Nephron (organoid): ENCODE data around the gene GCFC2.

Experiments
- H3K27ac Mint-ChIP-seq, 3 experiments: 2 replicates each; pipeline ENCODE4 v1.8.0; 2020; ENCODE audit warnings: mixed read lengths in 3 of 3, mild to moderate bottlenecking in 2 of 3, moderate library complexity in 1 of 3
- H3K27me3 Mint-ChIP-seq: 2 replicates; pipeline ENCODE4 v1.8.0; 2021; ENCODE audit warnings: low read depth, mild to moderate bottlenecking, moderate library complexity, mixed read lengths
- H3K36me3 Mint-ChIP-seq: 2 replicates; pipeline ENCODE4 v1.8.0; 2020; ENCODE audit warnings: low read depth, mixed read lengths
- H3K4me1 Mint-ChIP-seq: 2 replicates; pipeline ENCODE4 v1.8.0; 2020; ENCODE audit warnings: mixed read lengths
- H3K4me3 Mint-ChIP-seq, 3 experiments: 2 replicates each; pipeline ENCODE4 v1.8.0; 2020; ENCODE audit warnings: mild to moderate bottlenecking in 3 of 3, mixed read lengths in 3 of 3, moderate library complexity in 2 of 3
- H3K9me3 Mint-ChIP-seq: 2 replicates; pipeline ENCODE4 v1.8.0; 2020; ENCODE audit warnings: mixed read lengths
- CTCF ChIP-seq, 3 experiments: fragments of 200-600 bp; sonication (generic); IDR thresholded peaks; one replicate each; pipeline ENCODE4 v1.5.0; 2021; ENCODE audit warnings: antibody characterized with exemption in 3 of 3; ENCODE audit not compliant: unreplicated experiment in 3 of 3

Gene GCFC2

GRCh38 chr2:75621228-75621627, 89.5 kb downstream of the GCFC2 start:
- Mint-ChIP-seq H3K4me3 (no peak overlapping the region), H3K9me3 (peaks cover 5% of the 10 kb centered on the region), H3K4me1 (no peaks in the 10 kb centered on the region), H3K27ac (no peak overlapping the region), H3K27me3 (peaks cover 4% of the 10 kb centered on the region), H3K36me3 (no peaks in the 10 kb centered on the region)
- no peak for TF ChIP-seq CTCF (IDR thresholded peaks at IDR 0.05; ENCODE audit: unreplicated experiment in 3 of 3)

- Mint-ChIP-seq H3K27ac (no peak overlapping the region), H3K4me1 (no peaks in the 10 kb centered on the region), H3K36me3 (no peaks in the 10 kb centered on the region), H3K27me3 (peaks cover 4% of the 10 kb centered on the region), H3K4me3 (no peak overlapping the region), H3K9me3 (peaks cover 5% of the 10 kb centered on the region)
- no peak for TF ChIP-seq CTCF (IDR thresholded peaks at IDR 0.05; ENCODE audit: unreplicated experiment in 3 of 3)
Measured at GRCh38 chr2:75619956-75620740, 90.6 kb downstream of the GCFC2 start.

GRCh38 chr2:75616933-75617332, 93.8 kb downstream of the GCFC2 start:
- peaks cover 5% of the 10 kb centered on the region for H3K9me3 Mint-ChIP-seq
- no peak overlapping the region for H3K27ac Mint-ChIP-seq
- no peaks in the 10 kb centered on the region for H3K36me3 Mint-ChIP-seq
- no peaks in the 10 kb centered on the region for H3K4me1 Mint-ChIP-seq
- H3K4me3 Mint-ChIP-seq = no peak overlapping the region
- peaks cover 11% of the 10 kb centered on the region for H3K27me3 Mint-ChIP-seq
- no peak for TF ChIP-seq CTCF (IDR thresholded peaks at IDR 0.05; ENCODE audit: unreplicated experiment in 3 of 3)

DNA sequence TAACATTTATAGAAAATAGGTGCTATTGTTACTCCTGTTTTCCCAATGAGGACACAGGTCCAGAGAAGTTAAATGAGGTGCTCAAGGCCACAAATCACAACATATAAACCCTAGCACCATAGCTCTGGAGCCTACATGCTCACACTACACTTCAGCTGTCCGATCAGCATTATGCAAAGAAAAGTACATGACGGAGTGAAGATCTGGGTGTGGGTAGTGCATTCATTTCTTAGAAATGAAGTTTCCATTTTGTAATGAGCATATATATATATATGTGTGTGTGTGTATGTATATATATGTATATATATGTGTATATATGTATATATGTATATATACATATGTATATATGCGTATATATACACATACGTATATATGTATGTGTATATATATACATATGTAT, 94.3 kb downstream of the GCFC2 start:
- no peak for TF ChIP-seq CTCF (IDR thresholded peaks at IDR 0.05; ENCODE audit: unreplicated experiment in 3 of 3)
- no peak overlapping the region for H3K4me3 Mint-ChIP-seq
- H3K27ac Mint-ChIP-seq = no peak overlapping the region
- peaks cover 15% of the 10 kb centered on the region for H3K27me3 Mint-ChIP-seq
- H3K36me3 Mint-ChIP-seq = no peaks in the 10 kb centered on the region
- H3K4me1 Mint-ChIP-seq = no peaks in the 10 kb centered on the region
- H3K9me3 Mint-ChIP-seq = peaks cover 5% of the 10 kb centered on the region

- no peak overlapping the region for H3K4me3 Mint-ChIP-seq
- H3K36me3 Mint-ChIP-seq = no peaks in the 10 kb centered on the region
- H3K9me3 Mint-ChIP-seq = peaks cover 5% of the 10 kb centered on the region
- H3K27me3 Mint-ChIP-seq = peaks cover 13% of the 10 kb centered on the region
- no peak for TF ChIP-seq CTCF (IDR thresholded peaks at IDR 0.05; ENCODE audit: unreplicated experiment in 3 of 3)
- no peak overlapping the region for H3K27ac Mint-ChIP-seq
- peaks cover under 1% of the 10 kb centered on the region for H3K4me1 Mint-ChIP-seq
Measured at GRCh38 chr2:75614162-75614651, 96.5 kb downstream of the GCFC2 start.

- TF ChIP-seq CTCF (IDR thresholded peaks at IDR 0.05; ENCODE audit: unreplicated experiment in 3 of 3) = no peak
- Mint-ChIP-seq H3K4me1 (peaks cover 13% of the 10 kb centered on the region), H3K27me3 (peaks cover 18% of the 10 kb centered on the region), H3K36me3 (no peaks in the 10 kb centered on the region), H3K9me3 (peaks cover 5% of the 10 kb centered on the region), H3K4me3 (no peak overlapping the region), H3K27ac (no peak overlapping the region)
Measured at GRCh38 chr2:75612862-75613243, 97.9 kb downstream of the GCFC2 start.
